ENCODE data around the gene BARD1. TPM values are rescaled to one million over a fixed set of nuclear protein-coding genes. Genes with fewer than 3 reads are reported as not detected.
A peak's percentile ranks its signal among the peaks of the same experiment; 100 is the strongest.

BARD1 gene
- total and polyA plus RNA-seq, 2 of the 8 experiments (the other 6 are each of a cell fraction or from before 2014, with no cell fraction given): 11.1 to 29.8 TPM

- Histone ChIP-seq H3K27ac (ENCODE audit: low read depth, low read length) (no peak overlapping the region), H3K4ac (replicated peaks; ENCODE audit: insufficient read length, low read depth, low read length) (no peak overlapping the region), H2BK20ac (ENCODE audit: low read length) (peak overlapping the region; percentile 3; the same call in 1 of the 2 replicates), H2AFZ (ENCODE audit: low read length) (peak overlapping the region; percentile 80; the same call in 1 of the 2 replicates), H4K5ac (ENCODE audit: insufficient read length, low read depth, low read length) (no peak overlapping the region), H3K23me2 (ENCODE audit: low read depth, low read length) (no peaks in the 10 kb centered on the region), H3K23ac (ENCODE audit: insufficient read length) (no peak overlapping the region), H2BK120ac (replicated peaks; ENCODE audit: low read depth, low read length) (no peak overlapping the region), H3K4me1 (replicated peaks in 1 of 4; ENCODE audit: control insufficient read depth in 3 of 4, insufficient read depth in 4 of 4, low read length in 3 of 4) (peaks cover 0 to 7% (median 0%) of the 10 kb centered on the region in 4 experiments; a peak in 1 of 7 replicates), H3K36me3 (ENCODE audit: control insufficient read depth in 2 of 4, insufficient read depth in 4 of 4, low read length in 3 of 4) (no peaks in the 10 kb centered on the region), H3K9ac (replicated peaks in 1 of 4; ENCODE audit: extremely low read depth in 1 of 4, low read depth in 3 of 4, low read length in 3 of 4) (no peak overlapping the region), H2AK5ac (ENCODE audit: low read depth, low read length) (no peak overlapping the region), H2BK15ac (ENCODE audit: low read length) (no peak overlapping the region), H2BK12ac (ENCODE audit: low read depth, low read length) (no peak overlapping the region), H3K14ac (ENCODE audit: insufficient read length) (no peak overlapping the region), H3K4me3 (ENCODE audit: extremely low read depth in 1 of 4, insufficient read depth in 2 of 4, low read depth in 3 of 4, low read length in 4 of 4) (peak overlapping the region in 1 of 4 experiments; percentile 12; a peak in 1 of 8 replicates), H4K8ac (ENCODE audit: extremely low read depth, insufficient read depth, low read length) (no peak overlapping the region), H3K56ac (replicated peaks; ENCODE audit: insufficient read length, low read depth, low read length) (no peak overlapping the region), H3K18ac (ENCODE audit: extremely low read depth, low read length) (no peak overlapping the region), H2BK5ac (ENCODE audit: low read depth, low read length) (no peak overlapping the region), H3K79me1 (ENCODE audit: low read depth, low read length) (no peaks in the 10 kb centered on the region), H4K20me1 (replicated peaks in 1 of 2; ENCODE audit: control insufficient read depth in 1 of 2, insufficient read depth in 2 of 2, low read length in 2 of 2) (no peaks in the 10 kb centered on the region), H3K9me3 (ENCODE audit: insufficient read depth in 2 of 2, low read depth in 1 of 2, low read length in 1 of 2) (no peaks in the 10 kb centered on the region), H3K79me2 (ENCODE audit: control insufficient read depth in 1 of 2, insufficient read depth in 2 of 2, low read length in 2 of 2) (no peaks in the 10 kb centered on the region), H3K27me3 (replicated peaks in 1 of 4; ENCODE audit: control insufficient read depth in 3 of 4, extremely low read depth in 1 of 4, insufficient read depth in 3 of 4, low read length in 3 of 4) (no peaks in the 10 kb centered on the region), H3K4me2 (ENCODE audit: insufficient read depth in 1 of 2, low read depth in 2 of 2, low read length in 2 of 2) (peak overlapping the region; percentile 12 to 31; a peak in 2 of 4 replicates), H4K91ac (replicated peaks; ENCODE audit: insufficient read length, low read length) (no peak overlapping the region)
- 9% methylated on average over 2 of the region's 2 CpGs; no CpG with 5 or more reads in 1 of the 2 experiments for WGBS, 2 experiments (ENCODE audit: extremely low coverage in 1 of 2, insufficient coverage in 1 of 2, insufficient read length in 1 of 2, insufficient replicate concordance in 2 of 2, low coverage in 1 of 2, low lambda C conversion rate in 2 of 2, missing lambda C conversion rate in 1 of 2)
- no peak for TF ChIP-seq SIN3A (conservative IDR thresholded peaks at IDR 0.05 in 1 of 2, IDR thresholded peaks at IDR 0.05 in 1 of 2; ENCODE audit: low read depth in 1 of 2, low read length in 2 of 2)
- no peak for TF ChIP-seq POLR2AphosphoS5 (IDR thresholded peaks at IDR 0.05; ENCODE audit: low read depth, low read length)
- TF ChIP-seq CHD2 (IDR thresholded peaks at IDR 0.05; ENCODE audit: low read length): no peak
- peak; percentile 92 for TF ChIP-seq CEBPB (IDR thresholded peaks at IDR 0.05; ENCODE audit: low read depth, low read length)
- no peak for TF ChIP-seq MAFK (IDR thresholded peaks at IDR 0.05; ENCODE audit: low read depth, low read length)
- TF ChIP-seq TBP (IDR thresholded peaks at IDR 0.05; ENCODE audit: low read depth, low read length): no peak
- no peak; the same call in 1 of the 2 replicates for TF ChIP-seq ATF3 (IDR thresholded peaks at IDR 0.05; ENCODE audit: insufficient read depth, low read depth, low read length)
- no peak for TF ChIP-seq RAD21 (IDR thresholded peaks at IDR 0.05 in 1 of 2, conservative IDR thresholded peaks at IDR 0.05 in 1 of 2; ENCODE audit: low read depth in 2 of 2, low read length in 2 of 2)
- POLR2A ChIA-PET (ENCODE audit: partially characterized antibody): interaction anchor here (0.6 kb wide), 1 partner anchor 19 kb away, joined by 4 read pairs; no protein-coding TSS in a partner anchor
- DNase-seq (ENCODE audit: low read depth in 1 of 2, low spot score in 2 of 2) (no peak), FAIRE-seq (peak; percentile 81)
- CTCF ChIA-PET (ENCODE audit: partially characterized antibody): no interaction called here
These were observed 102.5 kb downstream of the BARD1 start for GRCh38 chr2:214706986-214707385.
